H9 (cell line): ENCODE data around the gene KLF16. TPM values are rescaled to one million over a fixed set of nuclear protein-coding genes. Genes with fewer than 3 reads are reported as not detected.

ENCODE experiments used
- DNase-seq: peaks from one replicate; pipeline ENCODE4 v3.0.0-alpha.2; 2017
- H2AFZ ChIP-seq: one replicate; pipeline ENCODE4 v1.6.1; 2013; ENCODE audit warnings: mild to moderate bottlenecking, low read length, control low read depth, moderate library complexity
- H2AK5ac ChIP-seq: 2 replicates; pipeline ENCODE4 v1.6.1; 2013; ENCODE audit warnings: low read length, control low read depth, mixed read lengths; ENCODE audit not compliant: insufficient read length
- H2BK120ac ChIP-seq: one replicate; pipeline ENCODE4 v1.6.1; 2013; ENCODE audit warnings: low read depth, mild to moderate bottlenecking, low read length, control low read depth, inconsistent platforms; ENCODE audit not compliant: poor library complexity, severe bottlenecking
- H2BK12ac ChIP-seq: 2 replicates; pipeline ENCODE4 v1.6.1; 2013; ENCODE audit warnings: low read length, control low read depth, mixed read lengths, low read depth; ENCODE audit not compliant: insufficient read length
- H2BK15ac ChIP-seq: 2 replicates; pipeline ENCODE4 v1.6.1; 2013; ENCODE audit warnings: low read depth, low read length, control low read depth
- H2BK20ac ChIP-seq: one replicate; pipeline ENCODE4 v1.6.1; 2013; ENCODE audit warnings: low read depth, mild to moderate bottlenecking, low read length, control low read depth, inconsistent platforms; ENCODE audit not compliant: poor library complexity, severe bottlenecking
- H2BK5ac ChIP-seq: 2 replicates; pipeline ENCODE4 v1.6.1; 2013; ENCODE audit warnings: low read length, control low read depth, mixed read lengths; ENCODE audit not compliant: insufficient read length
- H3K14ac ChIP-seq: 2 replicates; pipeline ENCODE4 v1.6.1; 2013; ENCODE audit warnings: low read length, control low read depth; ENCODE audit not compliant: insufficient read depth
- H3K18ac ChIP-seq: 2 replicates; pipeline ENCODE4 v1.6.1; 2013; ENCODE audit warnings: low read depth, mild to moderate bottlenecking, mixed read lengths, low read length, control low read depth; ENCODE audit not compliant: insufficient read length
- H3K23ac ChIP-seq: 2 replicates; pipeline ENCODE4 v1.6.1; 2013; ENCODE audit warnings: low read length, control low read depth, mixed read lengths, low read depth; ENCODE audit not compliant: insufficient read length
- H3K23me2 ChIP-seq: 2 replicates; pipeline ENCODE4 v1.6.1; 2013; ENCODE audit warnings: low read depth, mild to moderate bottlenecking, mixed read lengths, low read length, control low read depth; ENCODE audit not compliant: insufficient read length, poor library complexity, severe bottlenecking
- H3K27ac ChIP-seq: 2 replicates; pipeline ENCODE4 v1.5.1; 2013; ENCODE audit warnings: low read length, control low read depth, mixed read lengths, low read depth; ENCODE audit not compliant: insufficient read length
- H3K27me3 ChIP-seq: 2 replicates; pipeline ENCODE4 v1.6.1; 2013; ENCODE audit warnings: low read length, control low read depth, inconsistent platforms; ENCODE audit not compliant: insufficient read depth
- H3K4ac ChIP-seq: 2 replicates; pipeline ENCODE4 v1.6.1; 2013; ENCODE audit warnings: low read depth, mild to moderate bottlenecking, control low read depth, inconsistent platforms, low read length, moderate library complexity
- H3K4me1 ChIP-seq: 2 replicates; pipeline ENCODE4 v1.6.1; 2013; ENCODE audit warnings: low read length, control low read depth, inconsistent platforms; ENCODE audit not compliant: insufficient read depth
- H3K4me2 ChIP-seq: 2 replicates; pipeline ENCODE4 v1.6.1; 2013; ENCODE audit warnings: low read length, control low read depth, mixed read lengths; ENCODE audit not compliant: insufficient read length, insufficient read depth
- H3K56ac ChIP-seq: 2 replicates; pipeline ENCODE4 v1.6.1; 2013; ENCODE audit warnings: low read depth, mild to moderate bottlenecking, mixed read lengths, low read length, control low read depth; ENCODE audit not compliant: insufficient read length
- H3K79me1 ChIP-seq: 2 replicates; pipeline ENCODE4 v1.6.1; 2013; ENCODE audit warnings: low read depth, mild to moderate bottlenecking, moderate library complexity, low read length, control low read depth, inconsistent platforms; ENCODE audit not compliant: insufficient read depth, poor library complexity, severe bottlenecking
- H3K79me2 ChIP-seq: 2 replicates; pipeline ENCODE4 v1.6.1; 2013; ENCODE audit warnings: low read length, control low read depth, inconsistent platforms; ENCODE audit not compliant: insufficient read depth
- H3K9ac ChIP-seq: 2 replicates; pipeline ENCODE4 v1.6.1; 2013; ENCODE audit warnings: low read length, control low read depth, mixed read lengths; ENCODE audit not compliant: insufficient read length; ENCODE audit errors: extremely low read depth
- H3K9me3 ChIP-seq: one replicate; pipeline ENCODE4 v1.6.1; 2013; ENCODE audit warnings: low read depth, low read length, inconsistent platforms; ENCODE audit not compliant: control insufficient read depth
- H3T11ph ChIP-seq: one replicate; pipeline ENCODE4 v1.6.1; 2013; ENCODE audit warnings: mild to moderate bottlenecking, low read length, control low read depth, inconsistent platforms
- H4K20me1 ChIP-seq: one replicate; pipeline ENCODE4 v1.6.1; 2013; ENCODE audit not compliant: control insufficient read depth, insufficient read length, insufficient read depth
- H4K5ac ChIP-seq: 2 replicates; pipeline ENCODE4 v1.6.1; 2013; ENCODE audit warnings: low read depth, mild to moderate bottlenecking, mixed read lengths, low read length, control low read depth; ENCODE audit not compliant: insufficient read length
- H4K8ac ChIP-seq: replicated peaks from 2 replicates; pipeline ENCODE4 v1.6.1; 2013; ENCODE audit warnings: low read length, control low read depth, mixed read lengths, low read depth; ENCODE audit not compliant: insufficient read length
- H4K91ac ChIP-seq: 2 replicates; pipeline ENCODE4 v1.6.1; 2013; ENCODE audit warnings: low read depth, mild to moderate bottlenecking, moderate library complexity, mixed read lengths, low read length, control low read depth; ENCODE audit not compliant: insufficient read length
- H3K27ac Mint-ChIP-seq, 3 experiments: 2 replicates in 2 of 3; 3 replicates in 1 of 3; pipeline ENCODE4 v1.8.0; 2020 to 2021; ENCODE audit warnings: mixed read lengths in 3 of 3, mild to moderate bottlenecking in 1 of 3, moderate library complexity in 1 of 3
- H3K27me3 Mint-ChIP-seq: 2 replicates; pipeline ENCODE4 v1.8.0; 2021; ENCODE audit warnings: low read depth, mild to moderate bottlenecking, moderate library complexity, mixed read lengths
- H3K36me3 Mint-ChIP-seq, 3 experiments: 2 replicates in 2 of 3; 3 replicates in 1 of 3; pipeline ENCODE4 v1.8.0; 2020 to 2021; ENCODE audit warnings: low read depth in 3 of 3, mixed read lengths in 3 of 3; ENCODE audit not compliant: insufficient read depth in 1 of 3
- H3K4me1 Mint-ChIP-seq, 2 experiments: 2 replicates each; pipeline ENCODE4 v1.8.0; 2020; ENCODE audit warnings: mixed read lengths in 2 of 2
- H3K4me3 Mint-ChIP-seq, 2 experiments: 2 replicates in 1 of 2; 3 replicates in 1 of 2; pipeline ENCODE4 v1.8.0; 2020 to 2021; ENCODE audit warnings: mild to moderate bottlenecking in 2 of 2, mixed read lengths in 2 of 2, moderate library complexity in 1 of 2
- H3K9me3 Mint-ChIP-seq, 2 experiments: 2 replicates in 1 of 2; 3 replicates in 1 of 2; pipeline ENCODE4 v1.8.0; 2020; ENCODE audit warnings: mild to moderate bottlenecking in 2 of 2, mixed read lengths in 2 of 2, moderate library complexity in 1 of 2
- WGBS: extraction: QIAGEN DNeasy Blood & Tissue Kit; methylation state at CpG from one replicate; pipeline ENCODE4 v1.1.7; 2013; ENCODE audit warnings: missing lambda C conversion rate, low lambda C conversion rate, mixed read lengths; ENCODE audit not compliant: insufficient read length; ENCODE audit errors: extremely low coverage; 5-methylcytosine and 5-hydroxymethylcytosine counted together
- total RNA-seq: library from RNA; stranded (reverse); gene quantifications from 2 replicates; pipeline ENCODE4 v1.2.1, GENCODE V29; 2021
- TF ChIP-seq, protein P1 (sequence below): fragments of 200-600 bp; sonication (generic); conservative IDR thresholded peaks from 3 replicates; pipeline ENCODE4 v1.8.0; 2021; ENCODE audit warnings: antibody characterized with exemption, mild to moderate bottlenecking

KLF16 gene
- total RNA-seq, 1 experiment from 2014 or later: 66.8 TPM

DNA sequence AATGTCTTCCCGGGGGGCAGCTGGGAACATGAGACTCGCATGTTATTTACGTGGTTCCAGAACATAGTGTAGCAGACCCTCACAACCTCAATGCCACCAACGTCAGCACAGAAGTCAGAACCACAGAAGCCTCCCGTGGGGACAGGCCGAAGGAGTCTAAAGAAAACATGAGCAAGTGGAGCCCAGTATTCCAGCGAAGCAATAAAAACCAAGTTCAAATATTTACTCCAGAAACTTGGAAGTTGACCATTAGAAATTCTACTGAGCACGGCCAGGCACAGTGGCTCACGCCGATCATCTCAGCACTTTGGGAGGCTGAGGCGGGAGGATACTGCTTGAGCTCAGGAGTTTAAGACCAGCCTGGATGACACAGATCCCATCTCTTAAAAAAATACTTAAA is 33.4 kb downstream of the KLF16 start:
- H3K79me1 ChIP-seq: peaks cover 2% of the 10 kb centered on the region
- H3K4me1 ChIP-seq: no peaks in the 10 kb centered on the region
- H4K20me1 ChIP-seq: peaks cover 4% of the 10 kb centered on the region
- H3K9me3 ChIP-seq: no peaks in the 10 kb centered on the region
- Mint-ChIP-seq H3K36me3 (peaks cover 4 to 16% (median 7%) of the 10 kb centered on the region in 3 experiments; a peak in 6 of 7 replicates), H3K4me3 (no peak overlapping the region), H3K9me3 (no peaks in the 10 kb centered on the region), H3K4me1 (peaks cover 6 to 19% of the 10 kb centered on the region in 2 experiments; a peak in 3 of 4 replicates), H3K27ac (no peak overlapping the region), H3K27me3 (no peaks in the 10 kb centered on the region)
- H2BK12ac ChIP-seq: no peak overlapping the region
- no peak overlapping the region for H2BK15ac ChIP-seq
- no peak overlapping the region for H3K18ac ChIP-seq
- TF ChIP-seq, protein P1, sequence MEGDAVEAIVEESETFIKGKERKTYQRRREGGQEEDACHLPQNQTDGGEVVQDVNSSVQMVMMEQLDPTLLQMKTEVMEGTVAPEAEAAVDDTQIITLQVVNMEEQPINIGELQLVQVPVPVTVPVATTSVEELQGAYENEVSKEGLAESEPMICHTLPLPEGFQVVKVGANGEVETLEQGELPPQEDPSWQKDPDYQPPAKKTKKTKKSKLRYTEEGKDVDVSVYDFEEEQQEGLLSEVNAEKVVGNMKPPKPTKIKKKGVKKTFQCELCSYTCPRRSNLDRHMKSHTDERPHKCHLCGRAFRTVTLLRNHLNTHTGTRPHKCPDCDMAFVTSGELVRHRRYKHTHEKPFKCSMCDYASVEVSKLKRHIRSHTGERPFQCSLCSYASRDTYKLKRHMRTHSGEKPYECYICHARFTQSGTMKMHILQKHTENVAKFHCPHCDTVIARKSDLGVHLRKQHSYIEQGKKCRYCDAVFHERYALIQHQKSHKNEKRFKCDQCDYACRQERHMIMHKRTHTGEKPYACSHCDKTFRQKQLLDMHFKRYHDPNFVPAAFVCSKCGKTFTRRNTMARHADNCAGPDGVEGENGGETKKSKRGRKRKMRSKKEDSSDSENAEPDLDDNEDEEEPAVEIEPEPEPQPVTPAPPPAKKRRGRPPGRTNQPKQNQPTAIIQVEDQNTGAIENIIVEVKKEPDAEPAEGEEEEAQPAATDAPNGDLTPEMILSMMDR: no peak
- no peak overlapping the region for H3K27ac ChIP-seq
- no peak overlapping the region for H3K23ac ChIP-seq
- no peak overlapping the region for H3K9ac ChIP-seq
- H2AK5ac ChIP-seq: no peak overlapping the region
- no peaks in the 10 kb centered on the region for H3K23me2 ChIP-seq
- H4K91ac ChIP-seq: no peak overlapping the region
- WGBS: no CpG with 5 or more reads among the region's 11 CpGs
- DNase-seq: no peak
- no peak overlapping the region for H2BK5ac ChIP-seq
- H4K5ac ChIP-seq: no peak overlapping the region
- peaks cover 2% of the 10 kb centered on the region; the same call in 1 of the 2 replicates for H3K79me2 ChIP-seq
- no peak overlapping the region for H4K8ac ChIP-seq
- no peaks in the 10 kb centered on the region for H3K27me3 ChIP-seq
- no peak overlapping the region for H2BK120ac ChIP-seq
- H2BK20ac ChIP-seq: no peak overlapping the region
- H3T11ph ChIP-seq: no peak overlapping the region
- H3K4ac ChIP-seq: no peak overlapping the region
- H2AFZ ChIP-seq: no peak overlapping the region
- no peak overlapping the region for H3K14ac ChIP-seq
- no peak overlapping the region for H3K56ac ChIP-seq
- no peak overlapping the region for H3K4me2 ChIP-seq
